Osteoblast (primary cell): Measurements from ENCODE around the gene DQX1. TPM values are rescaled to one million over a fixed set of nuclear protein-coding genes. Genes with fewer than 3 reads are reported as not detected.

Experiments used
- DNase-seq: peaks from one replicate; pipeline ENCODE4 v3.0.0; 2011; ENCODE audit warnings: low spot score, mixed read lengths; ENCODE audit not compliant: insufficient read length; ENCODE audit errors: missing footprints
- H2AFZ ChIP-seq: 2 replicates; pipeline ENCODE4 v1.6.0; 2011; ENCODE audit warnings: mild to moderate bottlenecking, low read length
- H3K27ac ChIP-seq: 2 replicates; pipeline ENCODE4 v1.5.1; 2011; ENCODE audit warnings: mild to moderate bottlenecking, low read depth, low read length, moderate library complexity
- H3K27me3 ChIP-seq: 2 replicates; pipeline ENCODE4 v1.6.0; 2012; ENCODE audit warnings: mild to moderate bottlenecking, control low read depth, inconsistent platforms, low read length, moderate library complexity; ENCODE audit not compliant: insufficient read depth
- H3K36me3 ChIP-seq: 2 replicates; pipeline ENCODE4 v1.5.1; 2011; ENCODE audit warnings: mild to moderate bottlenecking, low read length, control low read depth, moderate library complexity; ENCODE audit not compliant: insufficient read depth
- H3K4me1 ChIP-seq: 2 replicates; pipeline ENCODE4 v1.5.1; 2011; ENCODE audit warnings: mild to moderate bottlenecking, low read length, control low read depth, moderate library complexity; ENCODE audit not compliant: insufficient read depth
- H3K4me2 ChIP-seq: 2 replicates; pipeline ENCODE4 v1.6.0; 2011; ENCODE audit warnings: mild to moderate bottlenecking, low read length; ENCODE audit not compliant: insufficient read depth
- H3K4me3 ChIP-seq: fragments of 200-600 bp; sonication (generic); 3 replicates; pipeline ENCODE4 v1.5.1; 2012; ENCODE audit warnings: mild to moderate bottlenecking, low read length, inconsistent platforms; ENCODE audit not compliant: insufficient read depth
- H3K79me2 ChIP-seq: 2 replicates; pipeline ENCODE4 v1.6.0; 2012; ENCODE audit warnings: mild to moderate bottlenecking, low read length, control low read depth, inconsistent platforms; ENCODE audit not compliant: insufficient read depth
- H3K9me3 ChIP-seq: 2 replicates; pipeline ENCODE4 v1.5.1; 2011; ENCODE audit warnings: low read depth, low read length, control low read depth
- H4K20me1 ChIP-seq: 2 replicates; pipeline ENCODE4 v1.6.0; 2012; ENCODE audit warnings: mild to moderate bottlenecking, low read length, control low read depth; ENCODE audit not compliant: insufficient read depth
- total RNA-seq: library from RNA; depleted of rRNA; stranded (reverse); fragments of >200 nt; gene quantifications from 2 replicates; pipeline ENCODE4 v1.2.3, GENCODE V29; 2012
- TF ChIP-seq, protein P1 (sequence below): IDR thresholded peaks from 2 replicates; pipeline ENCODE4 v1.5.1; 2011; ENCODE audit warnings: mild to moderate bottlenecking, low read depth, low read length, moderate library complexity; ENCODE audit errors: extremely low read depth

The DQX1 gene
- total RNA-seq, 1 donor, result not detected

DNA sequence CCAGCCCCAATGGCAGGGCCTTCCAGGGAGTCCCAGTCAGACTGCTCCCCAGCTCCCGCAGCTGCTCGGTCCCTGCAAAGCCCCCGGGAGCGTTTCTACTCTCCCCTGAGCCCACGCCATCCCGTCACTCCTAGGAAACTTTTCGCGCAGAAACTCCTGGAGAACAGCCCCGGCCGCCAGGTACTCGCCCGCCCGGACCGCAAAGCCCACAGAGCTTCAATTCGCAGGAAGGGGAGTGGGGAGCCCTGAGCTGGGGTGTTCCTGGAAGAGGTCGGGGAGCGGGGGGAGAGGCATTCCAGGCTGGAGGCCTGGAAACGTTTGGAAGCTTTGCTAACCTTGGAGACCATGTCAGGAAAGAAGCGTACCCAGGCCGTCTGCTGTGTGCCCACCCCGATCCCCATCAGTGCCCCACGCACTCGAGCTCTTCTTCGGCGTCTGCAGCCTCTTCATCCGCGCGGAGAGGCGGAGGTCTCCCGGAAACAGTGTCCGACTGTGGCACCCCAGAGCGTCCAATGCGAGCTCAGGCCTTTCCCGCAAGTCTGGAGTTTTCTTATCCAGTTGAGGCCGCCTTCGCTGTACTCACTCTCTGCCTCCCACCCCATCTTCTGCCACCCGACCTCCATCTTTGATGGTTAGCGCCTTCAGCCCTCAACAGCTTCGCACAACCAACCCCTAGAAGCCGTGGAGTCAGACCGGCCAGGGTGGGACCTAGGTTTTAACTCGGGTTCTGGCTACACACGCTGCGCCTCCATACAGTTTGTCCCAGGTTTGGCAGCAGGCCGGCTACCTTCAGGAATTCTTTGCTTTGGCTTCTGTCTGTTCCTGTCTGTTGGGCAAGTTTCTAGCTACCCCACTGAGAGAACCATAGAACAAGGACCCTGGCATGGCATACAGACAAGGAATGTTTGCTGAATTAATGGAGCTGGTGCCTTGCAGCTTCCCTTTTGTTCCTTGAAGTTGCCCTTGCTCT lies 22.2 kb downstream of the DQX1 start:
- peak overlapping the region; percentile 81 for H3K27ac ChIP-seq
- DNase-seq, result peak; percentile 86
- no peaks in the 10 kb centered on the region for H4K20me1 ChIP-seq
- H3K9me3 ChIP-seq, result no peaks in the 10 kb centered on the region
- peak overlapping the region; percentile 82 for H2AFZ ChIP-seq
- H3K4me1 ChIP-seq, result peaks cover 54% of the 10 kb centered on the region
- peak overlapping the region; percentile 80 for H3K4me3 ChIP-seq
- TF ChIP-seq, protein P1, sequence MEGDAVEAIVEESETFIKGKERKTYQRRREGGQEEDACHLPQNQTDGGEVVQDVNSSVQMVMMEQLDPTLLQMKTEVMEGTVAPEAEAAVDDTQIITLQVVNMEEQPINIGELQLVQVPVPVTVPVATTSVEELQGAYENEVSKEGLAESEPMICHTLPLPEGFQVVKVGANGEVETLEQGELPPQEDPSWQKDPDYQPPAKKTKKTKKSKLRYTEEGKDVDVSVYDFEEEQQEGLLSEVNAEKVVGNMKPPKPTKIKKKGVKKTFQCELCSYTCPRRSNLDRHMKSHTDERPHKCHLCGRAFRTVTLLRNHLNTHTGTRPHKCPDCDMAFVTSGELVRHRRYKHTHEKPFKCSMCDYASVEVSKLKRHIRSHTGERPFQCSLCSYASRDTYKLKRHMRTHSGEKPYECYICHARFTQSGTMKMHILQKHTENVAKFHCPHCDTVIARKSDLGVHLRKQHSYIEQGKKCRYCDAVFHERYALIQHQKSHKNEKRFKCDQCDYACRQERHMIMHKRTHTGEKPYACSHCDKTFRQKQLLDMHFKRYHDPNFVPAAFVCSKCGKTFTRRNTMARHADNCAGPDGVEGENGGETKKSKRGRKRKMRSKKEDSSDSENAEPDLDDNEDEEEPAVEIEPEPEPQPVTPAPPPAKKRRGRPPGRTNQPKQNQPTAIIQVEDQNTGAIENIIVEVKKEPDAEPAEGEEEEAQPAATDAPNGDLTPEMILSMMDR, result no peak
- H3K36me3 ChIP-seq, result peaks cover 14% of the 10 kb centered on the region
- H3K4me2 ChIP-seq, result peak overlapping the region; percentile 91
- no peaks in the 10 kb centered on the region for H3K27me3 ChIP-seq
- H3K79me2 ChIP-seq, result peaks cover 41% of the 10 kb centered on the region

DNA sequence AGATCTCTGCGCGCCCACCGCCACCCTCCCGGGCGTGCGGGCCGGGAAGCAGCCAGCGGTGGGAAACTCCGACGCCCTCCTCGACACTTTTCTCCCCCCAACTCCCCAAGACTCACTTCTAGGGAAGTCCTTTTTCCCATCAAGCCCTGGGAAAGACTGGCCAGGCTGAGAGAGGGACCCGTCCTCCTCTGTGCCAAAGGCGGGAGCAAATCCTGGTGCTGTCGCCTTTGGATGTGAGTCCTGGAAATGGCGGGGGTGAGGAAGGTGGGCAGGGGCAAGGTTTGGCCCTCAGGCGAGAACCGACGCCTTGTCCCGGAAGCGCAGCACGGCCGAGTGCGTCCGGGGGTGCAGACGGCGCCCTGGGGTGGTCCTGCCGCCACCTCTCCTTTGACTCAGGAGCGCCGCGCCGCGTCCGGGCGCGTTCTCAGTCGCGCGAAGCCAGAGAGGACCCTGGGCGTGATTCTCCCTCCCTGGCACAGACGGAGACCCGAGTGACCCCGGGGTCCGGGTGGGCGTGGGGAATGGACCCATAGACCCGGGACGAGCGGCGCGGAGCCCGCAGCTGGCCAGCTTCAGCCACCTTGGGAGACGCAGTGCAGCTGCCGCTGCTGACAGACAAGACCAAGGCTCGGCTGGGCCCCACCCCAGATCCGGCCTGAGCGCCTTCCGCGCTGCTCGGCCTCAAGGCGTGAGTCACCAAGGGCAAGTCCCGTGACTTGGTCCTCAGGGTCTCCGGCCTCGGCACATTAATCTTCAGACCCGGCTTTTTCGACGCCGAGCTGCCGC lies 23.1 kb downstream of the DQX1 start:
- Histone ChIP-seq H3K36me3 (peaks cover 14% of the 10 kb centered on the region), H4K20me1 (no peaks in the 10 kb centered on the region), H3K27ac (peak overlapping the region; percentile 81), H3K4me2 (peak overlapping the region; percentile 91), H3K27me3 (no peaks in the 10 kb centered on the region), H3K4me3 (peak overlapping the region; percentile 80), H3K9me3 (no peaks in the 10 kb centered on the region), H2AFZ (peak overlapping the region; percentile 82), H3K4me1 (peaks cover 53% of the 10 kb centered on the region), H3K79me2 (peaks cover 41% of the 10 kb centered on the region)
- TF ChIP-seq, protein P1, result peak; percentile 16
- DNase-seq, result peak; percentile 99

DNA sequence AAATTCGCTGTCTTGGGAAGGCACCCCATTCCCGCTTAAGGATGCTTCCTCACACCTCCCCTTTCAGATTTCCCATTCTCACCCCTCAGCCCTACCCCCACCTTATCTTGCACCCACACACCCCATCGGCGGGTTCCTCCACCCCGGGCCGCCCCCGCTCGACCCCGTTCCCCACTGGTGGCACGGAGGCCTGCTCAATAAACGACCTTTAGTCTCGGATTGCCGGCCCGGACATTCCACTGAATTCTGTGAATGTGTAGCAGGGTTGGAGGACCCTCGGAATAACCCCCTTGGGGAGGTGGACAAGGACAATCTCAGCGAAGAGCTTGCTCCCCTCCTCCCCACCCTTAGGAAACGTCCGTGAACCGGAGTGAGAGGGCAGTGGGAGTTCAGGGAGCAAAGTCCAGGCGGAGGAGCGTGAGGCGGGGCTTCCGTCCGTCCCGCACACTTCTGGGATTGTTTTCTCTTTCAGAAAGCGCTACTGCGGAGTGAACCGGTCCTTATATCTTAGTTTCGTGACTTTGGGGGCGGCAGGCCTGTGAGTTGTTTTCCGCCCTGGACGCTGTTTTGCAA lies 23.8 kb downstream of the DQX1 start:
- peak; percentile 74 for DNase-seq
- Histone ChIP-seq H3K79me2 (peaks cover 41% of the 10 kb centered on the region), H3K27ac (no peak overlapping the region), H3K4me2 (peak overlapping the region; percentile 91), H3K36me3 (peaks cover 14% of the 10 kb centered on the region), H3K4me1 (peaks cover 50% of the 10 kb centered on the region), H3K9me3 (no peaks in the 10 kb centered on the region), H3K4me3 (peak overlapping the region; percentile 80), H3K27me3 (no peaks in the 10 kb centered on the region), H4K20me1 (no peaks in the 10 kb centered on the region), H2AFZ (no peak overlapping the region)
- TF ChIP-seq, protein P1, result no peak
